ENCODE results near the gene PTPRK. TPM values are rescaled to one million over a fixed set of nuclear protein-coding genes. Genes with fewer than 3 reads are reported as not detected.

PTPRK gene
- total RNA-seq, 1 donor from 2014 or later, result 42.8 TPM

DNA sequence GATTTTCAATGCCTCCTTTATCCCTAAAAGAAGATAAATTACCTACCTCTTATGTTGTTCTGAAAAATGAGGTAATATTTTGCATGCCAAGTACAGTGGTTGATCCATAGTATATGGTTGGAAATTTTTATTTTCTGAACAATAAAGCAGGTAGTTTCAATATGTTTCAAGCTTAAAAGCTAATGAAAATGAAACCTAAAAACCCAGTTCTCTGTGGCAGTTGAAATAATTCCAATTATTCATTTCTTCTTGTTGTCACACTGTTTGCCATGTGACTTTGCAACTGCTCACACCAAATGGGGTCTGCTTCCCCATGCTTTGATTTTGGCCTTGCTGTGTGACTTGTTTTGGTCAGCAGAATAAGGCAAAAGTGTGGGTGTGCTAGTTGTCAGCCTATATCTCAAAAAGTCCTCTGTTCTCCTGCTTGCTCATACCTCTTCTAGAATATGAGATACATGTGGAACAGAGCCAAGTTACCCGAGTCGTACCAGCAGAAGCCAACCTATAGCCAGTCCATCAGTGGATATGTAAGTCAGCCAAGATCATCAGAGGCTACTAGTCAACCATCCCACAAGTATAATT, 422.3 kb downstream of the PTPRK start:
- no peak for DNase-seq (ENCODE audit: low read depth)

DNA sequence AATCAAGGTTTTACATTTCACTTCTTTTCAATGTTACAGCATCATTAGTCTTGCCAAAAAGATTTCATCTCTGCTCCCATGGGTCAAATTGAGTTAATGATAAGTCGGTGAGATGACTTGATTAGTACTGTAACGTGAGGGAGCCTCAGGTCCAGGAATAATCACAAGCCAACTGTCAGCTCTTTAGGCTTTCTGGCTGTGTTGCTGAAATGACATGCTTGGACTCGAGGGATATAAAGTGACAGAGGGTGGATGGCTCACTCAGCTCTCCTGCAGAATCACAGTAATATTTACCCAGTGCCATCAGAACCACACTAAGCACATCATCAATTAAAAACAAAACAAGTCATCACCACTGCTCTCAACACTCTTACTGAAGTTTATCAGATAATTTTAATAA, 423.4 kb downstream of the PTPRK start:
- DNase-seq (ENCODE audit: low read depth), result peak; percentile 22

DNA sequence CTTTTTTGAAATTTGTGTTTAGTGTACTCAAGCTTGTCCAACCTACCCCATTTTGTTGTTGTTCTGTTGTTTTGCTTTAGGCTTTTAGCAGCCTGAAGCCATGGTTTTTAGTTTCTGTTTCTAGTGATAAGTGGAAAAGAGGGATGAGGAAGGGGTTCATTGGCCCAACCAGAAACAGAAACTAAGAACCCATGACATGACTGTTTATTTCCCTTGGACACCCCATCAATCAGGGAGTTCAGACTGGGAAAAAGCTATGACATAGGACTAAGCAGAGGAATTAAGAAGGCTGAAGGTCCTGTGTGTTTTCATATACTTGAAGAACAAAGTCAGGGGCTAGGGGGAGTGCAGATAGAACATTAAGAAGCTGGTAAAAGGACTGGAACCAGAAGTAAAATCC, 425.0 kb downstream of the PTPRK start:
- no peak for DNase-seq (ENCODE audit: low read depth)

DNA sequence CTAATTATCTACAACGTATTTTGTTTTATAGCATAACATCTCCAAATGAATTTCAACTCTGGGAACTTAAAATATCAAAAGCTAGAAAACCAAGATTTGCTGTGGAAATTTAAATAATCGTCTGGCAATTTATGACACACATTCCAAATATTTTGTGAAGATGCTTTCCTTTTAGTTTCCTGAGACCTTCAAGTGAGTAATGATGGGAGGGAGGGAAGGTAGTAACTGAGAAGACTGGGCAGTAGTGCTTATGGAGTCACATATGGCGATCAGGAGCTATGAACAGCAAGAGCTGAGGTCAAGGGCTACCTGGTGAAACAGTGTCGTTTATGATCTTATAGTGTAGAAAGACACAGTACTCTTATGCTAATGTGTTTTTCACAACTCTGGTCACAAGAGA, 441.4 kb downstream of the PTPRK start:
- no peak for DNase-seq (ENCODE audit: low read depth)

DNA sequence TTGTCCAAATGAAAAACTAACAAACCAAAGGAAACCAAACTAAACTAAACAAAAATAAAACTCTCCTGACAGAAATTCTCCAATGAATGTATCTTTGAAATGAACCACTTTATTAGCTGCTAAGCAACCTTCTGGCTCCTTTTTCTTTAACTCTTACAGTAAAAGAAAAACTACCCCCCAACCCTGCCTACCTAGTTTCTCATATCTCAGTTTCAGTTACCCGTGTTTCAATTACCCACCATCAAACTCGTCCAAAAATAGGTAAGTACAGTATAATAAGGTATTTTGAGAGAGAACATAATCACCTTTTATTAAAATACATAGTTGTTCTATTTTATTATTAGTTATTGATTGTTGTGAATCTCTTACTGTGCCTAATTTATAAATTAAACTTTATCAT, 442.1 kb downstream of the PTPRK start:
- DNase-seq (ENCODE audit: low read depth), result no peak

DNA sequence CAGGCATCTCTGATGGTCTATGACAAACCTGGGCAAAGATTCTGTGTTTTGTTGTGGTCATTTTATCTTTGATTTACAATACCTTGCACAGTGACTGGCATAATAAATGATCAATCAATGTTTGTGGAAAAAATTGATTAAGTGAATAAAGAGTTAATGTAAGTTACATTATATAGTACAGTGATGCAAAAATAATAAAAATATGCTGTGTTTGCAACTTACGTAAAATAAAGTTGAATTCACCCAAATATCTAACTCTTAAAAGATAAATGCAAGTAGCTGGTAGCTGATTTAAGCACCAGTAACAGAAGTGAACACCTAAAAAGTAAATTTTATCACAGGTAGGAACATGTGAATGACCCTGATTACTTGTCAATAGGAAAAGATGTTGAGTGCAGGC, 443.6 kb downstream of the PTPRK start:
- no peak for DNase-seq (ENCODE audit: low read depth)

DNA sequence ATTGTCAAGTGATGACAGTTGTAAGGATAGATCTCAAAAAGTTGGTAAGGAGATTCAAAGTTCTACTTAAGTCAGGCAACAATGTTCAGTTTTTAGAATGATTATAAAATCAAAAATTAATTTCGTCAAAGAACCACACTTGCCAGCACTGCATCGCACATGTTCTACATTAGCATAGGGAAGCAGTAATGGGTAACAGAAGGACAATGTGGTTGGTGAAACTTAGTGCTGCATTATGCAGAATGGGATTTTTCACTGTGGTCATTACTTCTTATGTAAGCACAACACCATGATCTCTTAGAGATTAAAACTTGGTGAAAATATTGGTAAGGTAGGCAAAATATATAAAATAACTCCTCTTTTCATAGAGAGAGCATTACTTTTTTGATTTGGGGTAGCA, 445.8 kb downstream of the PTPRK start:
- DNase-seq (ENCODE audit: low read depth), result no peak

DNA sequence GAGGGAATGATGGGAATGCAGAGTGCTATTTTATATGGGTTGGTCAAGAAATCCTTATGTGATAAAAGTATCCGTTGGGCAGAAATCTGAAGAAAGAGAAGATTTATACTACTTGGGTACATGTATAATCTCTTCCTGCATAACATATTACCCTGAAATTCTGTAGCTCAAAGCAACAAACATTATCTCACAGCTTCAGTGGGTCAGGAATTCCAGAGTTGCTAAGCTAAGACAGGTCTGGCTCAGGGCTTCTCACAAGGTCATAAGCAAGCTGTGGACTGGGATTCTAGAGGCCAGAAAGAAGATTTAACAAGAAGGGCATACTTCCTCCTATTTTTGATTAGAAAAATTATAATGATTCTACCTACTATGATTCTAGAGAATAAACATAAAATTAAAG, 447.0 kb downstream of the PTPRK start:
- no peak for DNase-seq (ENCODE audit: low read depth)

DNA sequence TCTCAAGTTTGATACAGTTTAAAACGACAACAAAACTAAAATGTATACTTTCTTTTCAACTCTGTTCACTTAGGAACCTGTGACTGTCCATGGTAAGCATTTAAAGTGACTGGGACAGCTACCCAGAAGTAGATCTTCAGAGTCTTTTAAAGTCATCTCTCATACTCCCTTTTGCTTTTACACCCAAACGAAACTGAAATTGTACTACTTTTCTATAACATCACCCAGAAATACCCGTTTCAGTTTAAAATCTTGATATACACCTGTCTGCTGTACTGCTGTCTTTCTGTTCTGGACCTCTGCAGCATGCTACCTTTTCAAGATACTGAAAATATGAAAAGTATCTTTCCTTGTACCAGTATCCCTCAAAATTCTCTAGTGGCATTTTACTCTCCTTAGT, 449.2 kb downstream of the PTPRK start:
- DNase-seq (ENCODE audit: low read depth), result no peak

DNA sequence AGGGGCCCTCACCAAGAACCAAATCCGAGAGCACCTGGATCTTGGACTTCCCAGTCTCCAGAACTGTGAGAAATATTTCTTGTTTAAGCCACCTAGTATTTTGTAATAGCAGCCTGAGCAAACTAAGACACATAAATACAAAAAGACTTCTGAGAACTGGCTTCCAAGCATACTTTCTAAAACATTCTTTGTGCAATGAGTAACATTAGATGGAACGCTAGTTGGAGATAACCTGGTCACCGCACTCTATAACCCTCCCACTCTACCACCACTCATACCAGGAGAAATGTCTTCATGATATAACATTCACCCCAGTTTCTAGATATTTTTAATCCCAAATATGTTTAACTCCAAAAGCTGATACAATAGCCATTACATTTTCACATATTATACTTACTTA, 450.0 kb downstream of the PTPRK start:
- DNase-seq (ENCODE audit: low read depth), result no peak

DNA sequence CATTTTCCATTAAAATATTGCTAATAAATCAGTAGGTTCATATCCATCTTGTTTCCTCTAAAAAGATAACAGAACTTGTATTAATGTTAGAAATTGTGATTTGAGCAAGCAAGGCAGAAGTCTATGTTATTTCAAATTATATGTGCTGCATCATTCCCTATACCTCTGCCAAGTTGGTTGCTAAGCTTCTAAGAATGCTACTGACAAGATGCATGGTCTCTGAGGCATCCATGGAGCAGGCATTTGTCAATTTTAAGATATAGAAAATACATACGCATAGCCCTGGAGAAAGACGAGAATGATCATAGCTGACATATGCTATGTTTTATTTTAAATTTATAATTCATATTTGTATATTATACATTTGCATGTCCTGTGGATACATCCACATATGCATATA, 451.2 kb downstream of the PTPRK start:
- no peak for DNase-seq (ENCODE audit: low read depth)

DNA sequence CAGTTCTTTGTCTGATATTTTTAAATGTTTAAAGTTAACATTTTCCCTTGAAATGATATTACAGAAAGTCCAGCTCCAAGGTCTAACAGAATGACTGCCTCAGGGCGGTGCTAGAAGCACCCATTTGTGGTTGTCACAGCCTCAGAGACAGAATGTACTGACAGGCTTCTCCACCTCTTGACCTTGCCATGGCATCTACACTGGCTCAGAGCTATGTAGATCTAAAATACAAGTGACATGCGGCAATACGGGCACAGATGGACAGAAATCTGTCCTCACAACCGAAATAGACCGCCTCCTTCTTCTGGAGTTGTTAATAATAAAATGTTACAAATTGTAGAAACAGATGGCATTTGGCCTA, 452.3 kb downstream of the PTPRK start:
- peak; percentile 33 for DNase-seq (ENCODE audit: low read depth)

DNA sequence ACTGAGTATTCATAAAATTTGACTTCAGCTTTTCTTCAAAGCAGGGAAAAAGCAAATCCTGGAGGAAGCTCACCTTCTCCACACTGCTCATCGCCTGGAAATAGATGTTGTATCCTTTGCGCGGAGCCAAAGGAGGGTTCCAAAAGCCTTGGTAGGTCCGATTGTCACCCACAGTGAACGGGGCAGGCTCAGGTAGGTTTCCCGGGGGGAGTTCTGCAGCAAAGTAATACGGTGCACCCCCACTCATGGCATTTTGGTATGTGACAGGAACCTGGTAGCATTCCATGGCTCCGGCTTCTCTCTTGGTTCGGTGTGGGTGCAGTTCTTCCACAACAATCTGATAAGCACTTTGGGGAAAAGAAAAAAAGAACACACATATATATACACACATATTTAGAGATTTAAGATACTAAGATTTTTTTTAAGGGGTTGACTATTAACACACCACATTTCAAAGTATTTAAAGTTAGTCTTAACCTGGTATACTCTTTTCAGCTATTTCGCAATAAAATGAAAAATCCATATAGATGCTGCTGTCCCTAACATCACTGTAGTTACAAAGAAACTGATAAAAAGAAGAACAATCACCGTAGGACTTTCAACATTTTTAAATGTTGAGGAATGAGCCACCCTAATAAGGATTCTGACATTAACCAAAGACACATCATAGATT, 452.8 kb downstream of the PTPRK start:
- no peak for DNase-seq (ENCODE audit: low read depth)

DNA sequence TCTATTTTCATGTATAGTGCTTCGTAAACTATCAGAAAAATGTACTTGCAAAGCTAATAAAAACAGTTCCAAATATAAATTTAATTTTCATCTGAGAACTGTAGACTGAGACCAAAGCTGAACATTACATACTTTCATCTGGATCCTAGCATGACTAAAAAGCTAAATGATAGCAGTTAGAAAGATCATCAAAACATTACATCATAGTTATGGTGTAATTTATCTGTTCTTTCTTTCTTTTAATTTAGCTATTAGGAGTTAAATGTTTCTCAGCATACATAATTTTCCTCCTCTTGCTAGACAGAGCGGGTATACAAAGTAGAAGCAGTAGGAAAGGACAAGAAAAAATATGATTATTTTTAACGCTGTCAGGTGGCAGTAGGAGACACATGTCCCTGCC, 455.3 kb downstream of the PTPRK start:
- DNase-seq (ENCODE audit: low read depth), result no peak

DNA sequence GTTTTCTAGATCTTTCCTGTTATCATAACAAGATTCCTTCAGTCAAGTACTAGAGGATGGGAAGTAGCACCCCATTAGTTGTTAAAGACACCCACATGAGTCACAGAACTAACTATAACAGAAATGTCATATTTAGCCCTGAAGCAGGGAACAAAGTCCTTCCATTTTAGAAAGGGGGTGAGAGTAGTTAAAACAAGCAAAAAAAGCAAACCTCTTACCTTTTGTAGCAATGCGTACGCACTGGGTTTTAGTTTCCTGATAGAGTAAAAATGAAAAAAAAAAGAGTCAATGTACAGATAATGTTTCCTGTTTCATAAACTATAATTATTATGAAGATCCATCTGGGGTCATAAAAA, 455.9 kb downstream of the PTPRK start:
- no peak for DNase-seq (ENCODE audit: low read depth)

DNA sequence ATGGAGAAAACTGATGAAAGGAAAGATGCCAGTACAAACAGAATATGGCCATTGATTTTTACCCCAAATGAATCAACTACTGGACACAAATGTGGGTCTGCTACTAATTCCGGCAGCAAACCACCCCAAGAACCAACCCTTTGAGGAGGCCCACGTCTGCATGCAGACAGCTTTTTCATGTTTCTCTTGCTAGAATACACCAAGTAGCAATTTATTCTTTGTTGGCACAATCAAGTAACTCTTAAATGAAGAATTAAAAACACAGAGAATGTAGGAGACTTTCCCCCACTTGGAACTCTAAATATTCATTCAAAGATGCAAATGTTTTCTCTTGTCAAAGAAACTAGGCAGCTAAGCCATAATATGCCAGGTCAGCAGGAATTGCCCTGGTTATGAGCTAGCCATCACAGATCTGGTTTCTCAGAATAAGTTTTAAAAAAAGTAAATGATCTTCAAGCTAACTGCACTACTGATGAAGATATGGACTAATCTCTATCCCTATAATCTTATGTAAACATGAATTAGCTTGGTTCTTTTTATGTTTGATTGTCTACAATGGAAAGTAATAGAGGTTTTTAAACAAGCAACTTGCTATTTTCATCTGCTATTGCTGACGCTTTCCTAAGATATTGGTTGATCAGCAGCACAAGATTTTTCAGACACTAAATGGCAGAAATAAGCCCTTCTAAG, 456.4 kb downstream of the PTPRK start:
- peak; percentile 6 for DNase-seq (ENCODE audit: low read depth)

DNA sequence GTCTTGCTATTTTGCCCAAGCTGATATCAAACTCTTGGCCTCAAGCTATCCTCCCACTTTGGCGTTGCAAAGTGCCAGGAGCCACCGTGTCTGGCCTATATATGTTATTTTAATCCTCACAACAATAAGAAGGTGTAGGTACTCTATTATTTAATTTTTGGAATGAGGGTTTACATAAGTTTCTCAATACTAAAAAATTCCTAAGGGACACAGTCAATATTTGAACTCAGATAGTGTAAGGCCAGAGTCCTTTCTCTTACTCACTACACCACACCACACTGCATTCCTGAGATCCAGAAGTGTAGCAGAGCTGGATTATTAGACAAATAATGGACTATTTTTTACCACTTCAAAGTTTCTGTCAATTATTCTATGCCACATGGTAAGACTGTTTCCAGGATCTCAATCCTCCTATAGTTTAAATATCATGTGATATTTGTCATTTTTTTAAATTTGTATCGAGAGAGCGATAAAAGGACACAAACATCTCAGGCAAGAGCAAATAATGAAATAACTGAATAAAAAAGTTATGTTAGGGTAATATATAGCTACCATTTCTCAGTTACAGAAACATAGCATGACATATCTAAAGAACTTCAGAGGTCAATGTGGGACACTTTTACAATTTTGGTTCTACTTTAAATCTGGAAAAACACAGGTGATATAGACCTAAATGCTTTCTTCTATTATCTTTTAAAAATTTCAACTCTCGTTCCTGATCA, 457.4 kb downstream of the PTPRK start:
- DNase-seq (ENCODE audit: low read depth), result no peak

DNA sequence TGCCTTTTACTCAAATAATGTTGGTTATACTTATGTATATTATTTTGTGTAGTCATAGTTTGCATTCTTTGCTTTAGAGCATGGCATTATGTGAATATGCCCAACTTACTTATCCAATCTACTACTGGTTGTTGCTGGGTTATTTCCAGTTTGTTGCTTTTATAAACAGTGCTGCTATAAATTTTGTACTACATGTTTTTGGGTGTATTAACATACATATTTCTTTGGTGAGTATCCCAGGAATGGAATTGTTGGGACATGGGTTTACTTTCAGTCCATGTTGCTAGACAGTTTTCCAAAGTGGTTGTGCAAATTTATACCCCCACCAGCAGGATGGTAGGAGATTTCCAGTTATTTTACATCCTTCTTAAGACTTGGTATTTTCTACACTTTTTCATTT, 462.5 kb downstream of the PTPRK start:
- DNase-seq (ENCODE audit: low read depth), result no peak

DNA sequence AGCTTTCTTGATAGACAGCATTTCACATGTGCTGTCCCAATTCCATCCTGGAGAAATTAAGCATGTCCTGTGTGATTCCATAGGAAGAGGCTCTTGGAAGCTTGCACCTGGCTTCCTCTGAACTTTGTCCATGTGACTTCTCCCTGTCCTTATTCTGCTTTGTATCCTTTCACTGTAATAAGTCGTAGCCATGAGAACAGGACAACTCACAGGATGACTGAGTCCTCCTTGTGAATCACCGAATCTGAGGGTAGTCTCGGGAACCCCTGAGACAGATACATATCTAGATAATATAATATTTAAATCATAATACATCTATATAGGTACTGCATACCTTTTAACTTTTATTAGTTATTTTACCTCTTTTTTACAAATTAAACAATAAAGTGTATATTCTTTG, 462.9 kb downstream of the PTPRK start:
- DNase-seq (ENCODE audit: low read depth), result no peak

DNA sequence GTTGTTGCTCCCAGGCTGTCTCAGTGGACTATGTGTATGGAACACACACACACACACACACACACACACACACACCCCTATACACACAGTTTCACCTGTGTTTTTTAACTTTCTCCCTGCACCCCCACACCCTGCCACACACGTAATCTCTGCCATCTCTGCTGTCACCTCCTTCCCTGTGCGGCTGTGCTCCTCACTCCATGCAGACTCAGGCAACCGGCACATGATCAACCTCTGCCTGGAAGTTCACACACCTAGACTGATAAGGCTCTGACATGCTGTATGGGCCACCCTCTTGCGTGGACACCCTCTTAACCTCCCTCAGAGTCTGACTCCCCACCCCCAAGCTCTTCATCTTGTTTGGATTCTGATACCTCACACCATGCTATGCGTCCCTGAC, 467.3 kb downstream of the PTPRK start:
- no peak for DNase-seq (ENCODE audit: low read depth)

DNA sequence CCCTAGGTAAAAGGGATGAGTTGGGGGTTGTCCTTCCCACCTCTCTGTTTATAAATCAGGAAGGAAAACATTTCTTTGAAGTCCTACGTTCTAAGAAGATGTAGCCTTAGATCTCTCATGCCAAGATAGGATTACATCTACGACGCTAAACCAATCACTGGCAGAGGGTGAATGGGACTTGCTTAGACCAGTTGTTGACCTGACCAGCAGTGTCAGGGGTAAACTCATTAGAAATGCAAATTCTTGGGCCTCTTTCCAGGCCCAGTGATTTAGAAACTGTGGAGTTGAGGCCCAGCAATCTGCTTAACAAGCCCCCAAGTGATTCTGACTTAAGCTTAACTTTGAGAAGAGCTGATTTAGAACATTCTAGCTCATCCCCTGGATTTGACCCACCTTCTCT, 472.4 kb downstream of the PTPRK start:
- no peak for DNase-seq (ENCODE audit: low read depth)

DNA sequence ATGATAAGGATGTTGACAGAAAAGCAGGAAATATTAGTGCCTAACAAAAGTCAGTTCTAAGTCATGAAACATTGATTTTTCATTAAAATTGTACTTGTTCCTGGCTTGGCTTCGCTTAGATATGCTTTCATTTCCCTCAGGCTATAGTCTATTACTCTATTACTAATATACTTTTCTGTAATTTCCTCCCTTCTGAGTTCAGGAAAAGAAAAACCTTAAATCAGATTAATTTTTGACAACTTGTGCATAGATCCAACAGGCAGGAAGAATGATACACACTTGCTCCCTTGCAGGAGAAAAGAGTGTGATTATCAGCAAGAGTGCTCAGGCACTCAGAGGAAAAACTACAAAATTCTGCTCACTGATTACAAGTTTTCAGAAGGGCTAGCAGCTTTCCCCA, 474.4 kb downstream of the PTPRK start:
- no peak for DNase-seq (ENCODE audit: low read depth)

DNA sequence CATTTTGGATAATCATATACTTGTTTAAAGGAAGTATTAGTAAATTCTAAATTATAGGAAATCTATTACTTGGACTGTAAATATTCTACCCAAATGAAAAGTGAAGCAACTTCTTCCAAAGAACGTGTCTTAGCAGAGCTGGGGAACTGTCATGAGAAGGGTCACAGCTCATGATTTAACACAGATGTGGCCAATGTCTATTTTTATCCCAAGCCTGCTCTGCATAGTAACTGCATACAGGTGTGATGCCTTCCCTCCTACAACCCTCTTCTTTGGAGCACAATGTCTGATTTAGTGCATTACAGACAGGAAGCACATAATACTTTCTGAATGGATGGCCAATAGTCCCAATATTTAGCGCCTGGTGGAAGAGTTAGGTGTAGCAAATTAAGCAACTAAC, 480.9 kb downstream of the PTPRK start:
- DNase-seq (ENCODE audit: low read depth), result no peak

Measured in myocyte (in vitro differentiated cells).